ENCODE results near the gene UBL5.

GRCh38 chr19:9871626-9872338 is 44.1 kb downstream of the UBL5 start:
- TF ChIP-seq FOXA1 (IDR thresholded peaks at IDR 0.05) (no peak), SUZ12 (IDR thresholded peaks at IDR 0.05) (no peak), L3MBTL2 (conservative IDR thresholded peaks at IDR 0.05) (no peak), SP1 (IDR thresholded peaks at IDR 0.05) (no peak), FOXK2 (IDR thresholded peaks at IDR 0.05) (no peak), CTBP1 (IDR thresholded peaks at IDR 0.05; ENCODE audit: borderline replicate concordance) (no peak), FOXM1 (IDR thresholded peaks at IDR 0.05; ENCODE audit: borderline replicate concordance) (no peak), ELF4 (IDR thresholded peaks at IDR 0.05) (no peak), HDGF (IDR thresholded peaks at IDR 0.05; ENCODE audit: borderline replicate concordance) (no peak), PKNOX1 (IDR thresholded peaks at IDR 0.05) (no peak), LEF1 (IDR thresholded peaks at IDR 0.05; ENCODE audit: borderline replicate concordance) (no peak), ZNF384 (IDR thresholded peaks at IDR 0.05) (no peak)

All from HEK293T (cell line).